ENCODE data around the gene SLFN12.
"Not testable (repeated sequence)": the region's sequence is repeated elsewhere in the genome, so short reads cannot be mapped to it uniquely, and the experiment has no call there.

SLFN12 gene

DNA sequence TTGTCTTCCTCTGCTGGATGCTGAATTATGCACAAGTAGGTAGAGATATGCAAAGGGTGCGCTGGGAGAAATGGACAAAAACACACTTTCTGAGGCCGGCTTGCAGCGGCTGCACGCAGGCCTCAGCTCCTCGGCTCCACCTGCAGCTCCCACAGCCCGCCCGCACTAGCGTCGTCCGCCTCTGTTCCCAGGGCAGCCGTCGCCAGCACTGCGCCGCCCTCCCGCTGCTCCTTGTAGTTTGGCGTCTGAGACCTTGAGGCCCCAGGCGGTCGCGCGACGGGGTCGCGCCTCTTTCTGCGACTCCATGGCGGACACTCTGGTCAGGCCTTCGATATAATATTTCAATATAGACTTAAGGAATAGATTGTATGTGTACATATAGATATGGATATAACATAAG is 24.8 kb downstream of the SLFN12 start:
- no peak for DNase-seq

DNA sequence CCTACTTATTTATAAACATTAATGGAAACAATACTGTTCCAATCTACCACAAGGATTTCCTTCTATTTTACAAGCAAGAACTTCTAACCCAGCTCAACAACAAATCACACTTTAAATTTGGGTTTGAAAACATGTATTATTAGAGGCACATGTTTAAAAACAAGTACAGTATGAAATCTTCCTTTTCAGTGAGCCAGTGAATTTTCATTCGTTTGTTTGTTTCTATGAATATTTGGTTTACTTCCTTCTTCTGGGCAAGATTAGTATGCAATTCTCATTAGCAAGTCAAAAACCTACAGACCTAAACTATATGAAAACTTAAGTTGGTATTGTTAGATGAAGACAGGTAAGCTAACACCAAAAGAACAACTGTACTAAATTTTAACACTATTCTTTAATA is 25.7 kb downstream of the SLFN12 start:
- no peak for DNase-seq

DNA sequence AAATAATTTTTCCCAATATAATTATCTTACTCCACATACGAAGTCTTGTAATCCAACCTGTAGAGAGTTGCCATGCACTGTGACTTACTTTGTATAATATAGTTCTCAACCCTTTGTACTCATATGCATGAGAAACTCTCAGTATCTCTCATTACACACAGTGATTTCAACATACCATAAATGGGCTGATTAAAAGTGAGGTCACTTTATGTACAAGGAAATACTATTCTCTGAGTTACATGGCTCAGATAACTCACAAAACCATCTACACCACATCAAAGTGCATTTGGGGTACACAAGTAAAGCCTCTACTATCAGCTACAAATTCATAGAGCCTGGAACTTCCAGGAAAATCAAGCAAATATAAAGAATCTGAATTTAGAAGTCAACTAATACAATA is 27.9 kb downstream of the SLFN12 start:
- no peak for DNase-seq

DNA sequence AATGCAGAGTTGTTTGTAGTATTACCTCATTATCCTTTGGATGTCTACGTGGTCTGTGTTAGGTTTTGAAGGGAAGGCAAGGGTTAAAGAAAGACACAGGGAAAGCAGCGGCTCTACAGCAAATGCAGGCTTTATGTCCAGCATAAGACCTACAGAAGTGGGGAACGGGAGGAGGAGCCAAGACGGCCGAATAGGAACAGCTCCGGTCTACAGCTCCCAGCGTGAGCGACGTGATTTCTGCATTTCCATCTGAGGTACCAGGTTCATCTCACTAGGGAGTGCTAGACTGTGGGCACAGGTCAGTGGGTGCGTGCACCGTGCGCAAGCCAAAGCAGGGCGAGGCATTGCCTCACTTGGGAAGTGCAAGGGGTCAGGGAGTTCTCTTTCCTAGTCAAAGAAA is 38.5 kb downstream of the SLFN12 start:
- not testable (repeated sequence) for DNase-seq

DNA sequence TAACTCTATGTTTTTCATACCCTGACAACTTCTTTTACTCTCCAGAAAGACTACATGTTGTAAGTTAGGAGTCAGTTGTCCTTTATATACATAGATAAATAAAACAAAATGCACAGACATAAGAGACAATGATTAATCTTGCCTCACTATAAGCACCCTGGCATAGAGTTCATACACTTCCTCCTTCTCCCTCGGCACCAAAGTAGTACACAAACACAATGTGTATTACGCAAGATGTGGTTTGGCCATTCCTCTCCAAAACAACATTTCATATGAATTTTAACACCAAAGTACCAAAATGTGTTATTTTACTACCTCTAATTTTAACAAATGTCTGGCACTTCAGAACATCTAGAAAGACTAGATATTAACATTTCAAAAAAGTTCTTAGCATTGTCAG is 41.6 kb downstream of the SLFN12 start:
- DNase-seq, result no peak

DNA sequence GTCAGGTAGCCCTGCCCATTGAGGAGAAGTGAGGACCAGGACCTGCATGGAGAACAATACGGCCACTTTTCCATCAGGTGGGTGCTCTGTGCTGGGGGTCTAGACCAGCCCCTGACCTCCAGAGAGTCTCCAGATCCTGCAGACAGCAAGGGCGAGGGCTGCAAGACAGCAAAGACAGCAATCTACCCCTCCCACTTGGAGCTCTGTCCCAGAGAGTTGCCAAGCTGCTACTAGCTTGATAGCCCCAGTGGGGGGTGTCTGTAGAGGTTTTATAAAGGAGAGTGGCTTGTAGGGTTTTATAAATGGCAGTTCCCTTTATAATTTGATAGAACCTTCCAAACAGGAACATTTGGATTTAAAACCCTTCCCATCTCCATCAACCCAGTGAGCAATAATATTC is 42.1 kb downstream of the SLFN12 start:
- DNase-seq, result no peak

DNA sequence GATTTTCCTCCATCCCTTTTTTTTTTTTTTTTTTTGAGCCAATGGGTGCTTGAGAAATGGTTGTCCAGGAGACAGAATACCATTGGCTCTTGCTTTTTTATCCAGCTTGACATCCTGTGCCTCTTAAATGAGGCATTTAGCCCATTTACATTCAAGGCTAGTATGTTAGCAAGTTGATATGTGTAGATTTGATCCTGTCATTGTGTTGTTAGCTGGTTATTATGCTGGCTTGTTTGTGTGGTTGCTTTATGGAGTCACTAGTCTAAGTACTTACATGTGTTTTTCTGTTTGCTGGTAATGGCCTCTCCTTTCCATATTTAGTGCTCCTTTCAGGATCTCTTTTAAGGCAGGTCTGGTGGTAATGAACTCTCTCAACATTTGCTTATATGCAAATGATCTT is 44.8 kb downstream of the SLFN12 start:
- no peak for DNase-seq

DNA sequence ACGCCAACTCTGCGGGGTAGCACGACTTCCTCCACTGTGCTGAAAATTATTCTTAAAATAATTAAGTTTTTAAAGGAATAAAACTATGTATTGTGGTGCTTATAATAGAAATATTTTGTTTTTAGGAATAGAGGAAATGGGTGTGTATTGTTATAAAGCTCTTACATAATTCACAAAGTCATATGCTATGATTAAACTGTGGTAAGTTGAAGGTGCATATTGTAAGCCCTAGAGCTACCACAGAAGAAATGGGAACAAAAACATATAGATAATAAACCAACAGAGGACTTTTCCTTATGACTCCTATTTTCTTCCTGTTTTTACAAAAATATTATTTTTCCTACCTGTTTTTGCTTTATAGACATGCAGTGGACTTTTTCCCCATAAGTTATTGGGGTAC is 54.6 kb downstream of the SLFN12 start:
- no peak for DNase-seq

DNA sequence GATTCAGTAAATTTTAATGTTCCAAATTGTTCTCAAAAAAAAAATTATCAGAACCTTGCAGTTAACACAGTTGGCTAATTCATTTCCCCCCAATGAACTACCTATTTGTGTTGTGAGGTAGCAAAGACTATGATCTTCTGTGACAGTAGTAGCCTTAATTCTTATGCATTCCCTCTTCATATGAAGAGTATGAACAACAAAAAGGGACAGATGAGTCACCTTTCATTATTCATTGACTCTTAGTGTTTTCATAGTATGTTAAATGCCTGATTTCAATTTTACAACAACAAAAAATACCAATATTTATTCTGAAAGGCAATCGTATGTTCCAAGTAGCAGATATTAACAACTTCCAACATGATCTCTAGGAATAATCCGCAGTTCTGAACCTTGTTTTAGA is 55.2 kb downstream of the SLFN12 start:
- DNase-seq, result no peak

DNA sequence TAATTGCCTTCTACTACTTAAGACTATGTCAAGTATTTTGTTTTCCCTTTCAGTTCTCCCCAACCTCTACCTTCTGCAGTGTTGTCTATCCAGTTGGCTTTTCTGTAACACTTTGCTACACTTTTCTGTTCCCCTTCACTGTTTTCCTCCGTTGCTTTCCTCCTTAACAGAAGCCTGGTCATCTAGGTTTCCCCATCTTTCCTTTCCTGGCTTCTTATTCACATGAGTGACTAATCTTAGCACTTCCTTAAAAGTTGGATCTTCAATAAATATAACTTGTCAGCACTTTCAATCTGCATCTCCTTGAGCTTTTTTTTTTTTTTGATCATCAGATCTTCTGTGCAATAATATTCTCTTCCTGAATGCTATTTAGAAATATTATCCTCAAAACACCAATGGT is 56.1 kb downstream of the SLFN12 start:
- no peak for DNase-seq

DNA sequence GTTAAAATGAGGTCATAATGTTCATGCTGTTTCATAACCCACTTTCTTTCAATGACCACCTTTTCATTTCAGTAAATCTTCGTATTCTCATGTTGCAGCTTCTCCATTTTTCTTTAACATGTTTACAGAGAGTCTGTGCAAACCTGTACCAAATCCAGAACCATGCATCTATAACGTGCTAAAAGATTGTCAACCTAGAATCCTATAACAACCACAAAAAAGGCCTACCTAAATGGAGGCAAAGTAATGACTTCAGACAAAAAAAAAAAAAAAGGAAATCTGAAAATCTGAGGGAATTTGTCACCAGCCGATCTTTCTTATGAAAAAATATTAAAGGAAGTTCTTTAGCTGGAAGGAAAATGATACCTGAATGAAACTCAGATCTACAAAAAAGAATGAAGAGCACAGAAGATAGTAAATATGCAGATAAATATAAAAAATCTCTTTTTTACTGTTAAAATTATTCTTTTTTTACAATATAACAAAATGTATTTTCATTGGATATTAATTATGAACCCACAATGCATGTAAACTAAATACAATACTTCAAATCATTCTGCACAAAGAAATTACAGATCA is 57.4 kb downstream of the SLFN12 start:
- no peak for DNase-seq

DNA sequence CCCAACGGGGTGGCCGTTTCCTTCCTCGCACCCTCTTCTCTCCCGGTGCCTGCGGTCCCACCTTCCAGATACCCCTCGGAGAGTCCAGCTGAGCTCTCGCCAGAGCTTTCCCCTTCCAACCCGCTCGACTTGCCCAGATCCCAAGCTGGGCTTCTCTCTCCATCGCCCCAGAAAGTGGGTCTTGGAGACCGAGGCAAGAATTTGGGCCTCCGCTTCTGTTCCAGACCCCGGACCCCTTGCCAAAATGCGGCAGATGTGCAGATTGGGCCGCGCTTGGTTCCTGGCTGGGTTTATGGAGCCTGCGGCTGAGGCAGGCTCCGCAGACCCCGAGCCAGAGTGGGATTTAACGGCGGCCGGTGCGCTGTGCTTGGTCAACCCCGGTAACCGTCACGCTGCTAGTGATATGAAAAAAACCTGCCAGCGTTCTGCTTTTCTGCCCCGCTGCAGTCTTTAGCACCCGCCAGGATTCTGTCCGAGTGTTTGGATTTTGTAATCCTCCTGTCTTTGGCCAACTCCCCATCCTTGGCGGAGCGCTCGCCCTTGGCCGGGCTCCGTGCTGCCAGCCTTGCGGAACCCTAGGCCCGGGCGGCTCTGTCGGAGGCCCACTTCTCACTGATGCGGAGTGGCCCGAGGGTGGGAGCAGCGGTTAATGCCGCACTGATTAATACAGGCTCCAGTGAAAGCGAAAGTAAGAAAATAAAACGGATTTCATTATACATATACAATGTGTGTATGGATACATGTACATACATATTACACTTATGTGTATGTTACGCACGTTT is 58.1 kb downstream of the SLFN12 start:
- DNase-seq, result no peak

DNA sequence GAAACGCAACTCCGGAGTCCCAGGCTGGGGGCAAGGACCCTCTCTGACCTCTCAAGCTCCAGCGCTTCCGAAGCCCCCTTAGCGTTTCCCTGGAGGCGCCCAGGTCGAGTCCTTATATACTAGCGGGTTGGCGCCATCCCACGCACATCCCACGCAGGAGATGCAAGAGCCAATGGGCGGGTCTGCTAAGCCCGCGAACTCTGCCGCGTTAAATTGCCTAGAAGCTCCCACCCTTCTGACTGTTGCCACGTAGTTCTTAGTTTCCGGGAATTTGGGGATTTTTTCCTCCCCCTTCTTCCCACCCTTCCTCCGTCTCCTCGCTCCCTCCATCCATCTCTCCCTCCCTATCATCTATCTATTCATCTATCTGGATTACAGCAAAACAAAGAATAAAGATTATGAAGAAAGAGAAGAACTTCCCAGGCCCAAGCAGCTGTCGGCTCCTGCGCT is 58.7 kb downstream of the SLFN12 start, which contains the start of gene SLFN11:
SLFN11 (minus strand) TSS at position 88 of the 450 bp plus-strand sequence. CDS start 9,814 bp downstream, outside the sequence.
- no peak for DNase-seq

DNA sequence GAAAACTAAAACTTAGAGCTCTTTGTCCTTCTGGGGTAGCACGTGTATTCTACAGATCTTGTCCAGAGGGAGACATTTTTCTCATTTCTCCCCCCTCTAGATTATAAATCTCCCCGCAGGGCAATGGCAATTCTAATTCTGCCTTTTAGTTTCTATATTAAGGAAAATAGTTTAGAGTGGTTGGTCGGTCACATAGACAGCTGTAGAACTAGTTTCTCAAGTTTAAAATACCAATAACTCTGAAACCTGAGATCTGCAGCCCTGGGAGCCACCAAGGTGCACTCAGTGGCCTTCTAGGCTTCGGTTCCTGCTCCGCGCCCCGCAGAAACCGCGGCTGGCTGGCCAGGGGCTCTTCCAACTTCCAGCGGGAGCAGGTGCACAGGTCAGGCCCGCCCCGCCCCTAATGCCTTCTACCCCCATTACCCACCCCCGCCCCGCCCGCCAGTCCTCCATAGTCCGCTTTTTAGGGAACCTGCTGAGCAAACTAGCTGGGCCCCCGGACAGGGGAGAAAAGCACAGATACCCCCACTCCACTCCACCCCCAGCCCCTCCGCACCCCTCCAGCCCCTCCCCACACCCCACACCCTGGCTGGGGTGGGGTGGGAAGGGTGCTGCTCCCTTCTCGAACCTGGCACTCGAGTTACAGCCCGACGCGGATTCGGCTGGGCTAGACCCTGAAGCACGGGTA is 59.3 kb downstream of the SLFN12 start:
- no peak for DNase-seq

DNA sequence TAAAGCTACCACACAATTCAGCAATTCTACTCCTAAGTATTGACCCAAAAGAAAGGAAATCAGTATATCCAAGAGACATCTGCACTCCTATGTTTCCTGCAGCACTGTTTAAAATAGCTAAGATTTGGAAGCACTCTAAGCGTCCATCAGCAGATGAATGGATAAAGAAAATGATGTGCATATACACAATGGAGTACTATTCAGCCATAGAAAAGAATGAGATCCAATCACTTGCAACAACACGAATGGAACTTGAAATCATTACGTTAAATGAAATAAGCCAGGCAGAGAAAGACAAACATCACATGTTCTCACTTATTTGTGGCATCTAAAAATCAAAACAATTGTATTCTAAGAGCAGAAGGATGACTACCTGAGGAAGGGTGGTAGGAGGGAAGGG is 60.4 kb downstream of the SLFN12 start:
- no peak for DNase-seq

DNA sequence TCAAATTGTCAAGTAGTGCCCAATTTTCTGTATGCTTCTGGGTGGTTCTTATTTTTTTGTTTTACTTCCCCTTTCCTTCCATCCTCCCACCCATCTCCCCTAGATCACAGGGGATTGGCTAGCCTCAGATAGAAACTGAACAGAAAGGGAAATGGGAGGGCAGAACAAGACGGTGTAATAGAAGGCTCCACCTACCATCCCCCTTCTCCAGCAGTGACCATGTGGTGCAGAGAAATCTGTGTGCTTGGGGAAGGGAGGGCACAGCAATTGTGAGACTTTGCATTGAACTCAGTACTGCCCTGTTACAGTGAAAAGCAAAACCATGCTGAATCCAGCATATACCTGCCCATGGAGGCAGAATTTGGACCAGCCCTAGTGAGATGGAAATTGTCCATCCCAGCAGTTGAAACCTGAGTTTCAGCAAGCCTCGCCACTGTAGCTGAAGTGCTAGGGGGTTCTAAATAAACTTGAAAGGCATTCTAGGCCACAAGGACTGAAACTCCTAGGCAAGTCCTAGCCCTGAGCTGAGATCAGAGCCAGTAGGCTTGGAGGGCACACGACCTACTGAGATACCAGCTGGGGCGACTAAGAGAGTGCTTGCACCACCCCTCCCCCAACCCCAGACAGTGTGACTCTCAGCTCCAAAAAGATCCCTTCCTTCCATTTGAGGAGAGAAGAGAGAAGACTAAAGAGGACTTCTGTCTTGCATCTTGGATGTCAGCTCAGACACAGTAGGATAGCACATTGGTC is 64.0 kb downstream of the SLFN12 start:
- DNase-seq, result no peak

DNA sequence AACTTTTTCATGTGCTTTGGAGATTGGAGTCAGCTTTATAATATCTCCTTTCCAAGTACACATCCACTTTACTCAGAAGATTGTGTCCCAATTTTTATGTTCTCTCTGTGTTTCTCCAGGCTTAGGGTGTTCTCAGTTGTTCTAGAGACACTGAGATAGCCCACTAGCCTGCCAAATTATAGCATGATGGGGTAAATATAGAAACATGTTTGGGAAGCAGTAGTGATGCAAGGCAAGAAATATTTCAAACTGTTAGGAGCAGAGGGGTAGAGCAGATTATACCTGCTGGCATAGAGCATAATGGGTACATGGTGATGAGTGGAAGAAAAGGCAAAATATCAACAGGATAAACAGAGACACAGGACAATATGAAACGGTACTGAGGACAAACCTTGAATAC is 71.3 kb downstream of the SLFN12 start:
- no peak for DNase-seq
